H9 (cell line): ENCODE data around the gene RACGAP1. TPM values are rescaled to one million over a fixed set of nuclear protein-coding genes. Genes with fewer than 3 reads are reported as not detected.
A peak's percentile ranks its signal among the peaks of the same experiment; 100 is the strongest.

Source experiments
- DNase-seq: peaks from one replicate; pipeline ENCODE4 v3.0.0-alpha.2; 2017
- H2AFZ ChIP-seq: one replicate; pipeline ENCODE4 v1.6.1; 2013; ENCODE audit warnings: mild to moderate bottlenecking, low read length, control low read depth, moderate library complexity
- H2AK5ac ChIP-seq: 2 replicates; pipeline ENCODE4 v1.6.1; 2013; ENCODE audit warnings: low read length, control low read depth, mixed read lengths; ENCODE audit not compliant: insufficient read length
- H2BK120ac ChIP-seq: one replicate; pipeline ENCODE4 v1.6.1; 2013; ENCODE audit warnings: low read depth, mild to moderate bottlenecking, low read length, control low read depth, inconsistent platforms; ENCODE audit not compliant: poor library complexity, severe bottlenecking
- H2BK12ac ChIP-seq: 2 replicates; pipeline ENCODE4 v1.6.1; 2013; ENCODE audit warnings: low read length, control low read depth, mixed read lengths, low read depth; ENCODE audit not compliant: insufficient read length
- H2BK15ac ChIP-seq: 2 replicates; pipeline ENCODE4 v1.6.1; 2013; ENCODE audit warnings: low read depth, low read length, control low read depth
- H2BK20ac ChIP-seq: one replicate; pipeline ENCODE4 v1.6.1; 2013; ENCODE audit warnings: low read depth, mild to moderate bottlenecking, low read length, control low read depth, inconsistent platforms; ENCODE audit not compliant: poor library complexity, severe bottlenecking
- H2BK5ac ChIP-seq: 2 replicates; pipeline ENCODE4 v1.6.1; 2013; ENCODE audit warnings: low read length, control low read depth, mixed read lengths; ENCODE audit not compliant: insufficient read length
- H3K14ac ChIP-seq: 2 replicates; pipeline ENCODE4 v1.6.1; 2013; ENCODE audit warnings: low read length, control low read depth; ENCODE audit not compliant: insufficient read depth
- H3K18ac ChIP-seq: 2 replicates; pipeline ENCODE4 v1.6.1; 2013; ENCODE audit warnings: low read depth, mild to moderate bottlenecking, mixed read lengths, low read length, control low read depth; ENCODE audit not compliant: insufficient read length
- H3K23ac ChIP-seq: 2 replicates; pipeline ENCODE4 v1.6.1; 2013; ENCODE audit warnings: low read length, control low read depth, mixed read lengths, low read depth; ENCODE audit not compliant: insufficient read length
- H3K23me2 ChIP-seq: 2 replicates; pipeline ENCODE4 v1.6.1; 2013; ENCODE audit warnings: low read depth, mild to moderate bottlenecking, mixed read lengths, low read length, control low read depth; ENCODE audit not compliant: insufficient read length, poor library complexity, severe bottlenecking
- H3K27ac ChIP-seq: 2 replicates; pipeline ENCODE4 v1.5.1; 2013; ENCODE audit warnings: low read length, control low read depth, mixed read lengths, low read depth; ENCODE audit not compliant: insufficient read length
- H3K27me3 ChIP-seq: 2 replicates; pipeline ENCODE4 v1.6.1; 2013; ENCODE audit warnings: low read length, control low read depth, inconsistent platforms; ENCODE audit not compliant: insufficient read depth
- H3K4ac ChIP-seq: 2 replicates; pipeline ENCODE4 v1.6.1; 2013; ENCODE audit warnings: low read depth, mild to moderate bottlenecking, control low read depth, inconsistent platforms, low read length, moderate library complexity
- H3K4me1 ChIP-seq: 2 replicates; pipeline ENCODE4 v1.6.1; 2013; ENCODE audit warnings: low read length, control low read depth, inconsistent platforms; ENCODE audit not compliant: insufficient read depth
- H3K4me2 ChIP-seq: 2 replicates; pipeline ENCODE4 v1.6.1; 2013; ENCODE audit warnings: low read length, control low read depth, mixed read lengths; ENCODE audit not compliant: insufficient read length, insufficient read depth
- H3K56ac ChIP-seq: 2 replicates; pipeline ENCODE4 v1.6.1; 2013; ENCODE audit warnings: low read depth, mild to moderate bottlenecking, mixed read lengths, low read length, control low read depth; ENCODE audit not compliant: insufficient read length
- H3K79me1 ChIP-seq: 2 replicates; pipeline ENCODE4 v1.6.1; 2013; ENCODE audit warnings: low read depth, mild to moderate bottlenecking, moderate library complexity, low read length, control low read depth, inconsistent platforms; ENCODE audit not compliant: insufficient read depth, poor library complexity, severe bottlenecking
- H3K79me2 ChIP-seq: 2 replicates; pipeline ENCODE4 v1.6.1; 2013; ENCODE audit warnings: low read length, control low read depth, inconsistent platforms; ENCODE audit not compliant: insufficient read depth
- H3K9ac ChIP-seq: 2 replicates; pipeline ENCODE4 v1.6.1; 2013; ENCODE audit warnings: low read length, control low read depth, mixed read lengths; ENCODE audit not compliant: insufficient read length; ENCODE audit errors: extremely low read depth
- H3K9me3 ChIP-seq: one replicate; pipeline ENCODE4 v1.6.1; 2013; ENCODE audit warnings: low read depth, low read length, inconsistent platforms; ENCODE audit not compliant: control insufficient read depth
- H3T11ph ChIP-seq: one replicate; pipeline ENCODE4 v1.6.1; 2013; ENCODE audit warnings: mild to moderate bottlenecking, low read length, control low read depth, inconsistent platforms
- H4K20me1 ChIP-seq: one replicate; pipeline ENCODE4 v1.6.1; 2013; ENCODE audit not compliant: control insufficient read depth, insufficient read length, insufficient read depth
- H4K5ac ChIP-seq: 2 replicates; pipeline ENCODE4 v1.6.1; 2013; ENCODE audit warnings: low read depth, mild to moderate bottlenecking, mixed read lengths, low read length, control low read depth; ENCODE audit not compliant: insufficient read length
- H4K8ac ChIP-seq: replicated peaks from 2 replicates; pipeline ENCODE4 v1.6.1; 2013; ENCODE audit warnings: low read length, control low read depth, mixed read lengths, low read depth; ENCODE audit not compliant: insufficient read length
- H4K91ac ChIP-seq: 2 replicates; pipeline ENCODE4 v1.6.1; 2013; ENCODE audit warnings: low read depth, mild to moderate bottlenecking, moderate library complexity, mixed read lengths, low read length, control low read depth; ENCODE audit not compliant: insufficient read length
- H3K27ac Mint-ChIP-seq, 3 experiments: 2 replicates in 2 of 3; 3 replicates in 1 of 3; pipeline ENCODE4 v1.8.0; 2020 to 2021; ENCODE audit warnings: mixed read lengths in 3 of 3, mild to moderate bottlenecking in 1 of 3, moderate library complexity in 1 of 3
- H3K27me3 Mint-ChIP-seq: 2 replicates; pipeline ENCODE4 v1.8.0; 2021; ENCODE audit warnings: low read depth, mild to moderate bottlenecking, moderate library complexity, mixed read lengths
- H3K36me3 Mint-ChIP-seq, 3 experiments: 2 replicates in 2 of 3; 3 replicates in 1 of 3; pipeline ENCODE4 v1.8.0; 2020 to 2021; ENCODE audit warnings: low read depth in 3 of 3, mixed read lengths in 3 of 3; ENCODE audit not compliant: insufficient read depth in 1 of 3
- H3K4me1 Mint-ChIP-seq, 2 experiments: 2 replicates each; pipeline ENCODE4 v1.8.0; 2020; ENCODE audit warnings: mixed read lengths in 2 of 2
- H3K4me3 Mint-ChIP-seq, 2 experiments: 2 replicates in 1 of 2; 3 replicates in 1 of 2; pipeline ENCODE4 v1.8.0; 2020 to 2021; ENCODE audit warnings: mild to moderate bottlenecking in 2 of 2, mixed read lengths in 2 of 2, moderate library complexity in 1 of 2
- H3K9me3 Mint-ChIP-seq, 2 experiments: 2 replicates in 1 of 2; 3 replicates in 1 of 2; pipeline ENCODE4 v1.8.0; 2020; ENCODE audit warnings: mild to moderate bottlenecking in 2 of 2, mixed read lengths in 2 of 2, moderate library complexity in 1 of 2
- WGBS: extraction: QIAGEN DNeasy Blood & Tissue Kit; methylation state at CpG from one replicate; pipeline ENCODE4 v1.1.7; 2013; ENCODE audit warnings: missing lambda C conversion rate, low lambda C conversion rate, mixed read lengths; ENCODE audit not compliant: insufficient read length; ENCODE audit errors: extremely low coverage; 5-methylcytosine and 5-hydroxymethylcytosine counted together
- total RNA-seq: library from RNA; stranded (reverse); gene quantifications from 2 replicates; pipeline ENCODE4 v1.2.1, GENCODE V29; 2021
- TF ChIP-seq, protein P1 (sequence below): fragments of 200-600 bp; sonication (generic); conservative IDR thresholded peaks from 3 replicates; pipeline ENCODE4 v1.8.0; 2021; ENCODE audit warnings: antibody characterized with exemption, mild to moderate bottlenecking

The RACGAP1 gene
- total RNA-seq, 1 experiment from 2014 or later = 64.8 TPM

DNA sequence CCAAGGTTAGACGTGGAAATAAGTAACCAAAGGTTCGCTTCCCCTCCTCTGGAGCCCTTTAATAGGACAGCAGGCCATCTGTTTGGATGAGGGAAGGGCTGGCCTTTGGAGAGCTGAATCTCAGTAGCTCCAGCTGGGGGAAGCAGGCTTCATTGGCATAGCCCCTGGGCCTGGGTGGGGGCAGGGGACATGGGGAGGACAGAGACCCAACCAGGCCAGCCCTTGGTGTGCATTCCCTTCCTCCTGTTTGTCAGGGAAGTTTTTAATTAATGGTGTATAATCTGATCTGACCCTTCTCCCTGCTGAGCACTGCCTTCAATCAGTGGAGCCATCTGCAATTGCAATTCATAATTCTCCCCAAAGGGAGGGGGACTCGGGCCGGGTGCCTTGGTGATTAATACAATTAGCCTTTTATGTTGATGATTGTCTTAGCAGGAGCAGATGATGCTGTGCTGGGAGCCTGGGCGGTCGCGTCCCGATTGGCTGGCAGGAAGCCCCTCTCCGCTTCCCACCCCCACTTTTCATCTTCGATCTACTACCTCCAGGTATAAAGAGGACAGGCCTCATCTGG, 46.2 kb downstream of the RACGAP1 start:
- H2AK5ac ChIP-seq = no peak overlapping the region
- no peak overlapping the region for H3K56ac ChIP-seq
- DNase-seq = no peak
- Mint-ChIP-seq H3K4me3 (no peak overlapping the region; a peak in 1 of 5 replicates), H3K27me3 (no peaks in the 10 kb centered on the region; the same call in 1 of the 2 replicates), H3K9me3 (no peaks in the 10 kb centered on the region), H3K4me1 (peaks cover 24 to 39% of the 10 kb centered on the region in 2 experiments), H3K27ac (peak overlapping the region in 2 of 3 experiments; percentile 38 to 81; a peak in 3 of 7 replicates), H3K36me3 (no peaks in the 10 kb centered on the region)
- no peaks in the 10 kb centered on the region for H3K79me1 ChIP-seq
- no peaks in the 10 kb centered on the region for H3K9me3 ChIP-seq
- TF ChIP-seq, protein P1, sequence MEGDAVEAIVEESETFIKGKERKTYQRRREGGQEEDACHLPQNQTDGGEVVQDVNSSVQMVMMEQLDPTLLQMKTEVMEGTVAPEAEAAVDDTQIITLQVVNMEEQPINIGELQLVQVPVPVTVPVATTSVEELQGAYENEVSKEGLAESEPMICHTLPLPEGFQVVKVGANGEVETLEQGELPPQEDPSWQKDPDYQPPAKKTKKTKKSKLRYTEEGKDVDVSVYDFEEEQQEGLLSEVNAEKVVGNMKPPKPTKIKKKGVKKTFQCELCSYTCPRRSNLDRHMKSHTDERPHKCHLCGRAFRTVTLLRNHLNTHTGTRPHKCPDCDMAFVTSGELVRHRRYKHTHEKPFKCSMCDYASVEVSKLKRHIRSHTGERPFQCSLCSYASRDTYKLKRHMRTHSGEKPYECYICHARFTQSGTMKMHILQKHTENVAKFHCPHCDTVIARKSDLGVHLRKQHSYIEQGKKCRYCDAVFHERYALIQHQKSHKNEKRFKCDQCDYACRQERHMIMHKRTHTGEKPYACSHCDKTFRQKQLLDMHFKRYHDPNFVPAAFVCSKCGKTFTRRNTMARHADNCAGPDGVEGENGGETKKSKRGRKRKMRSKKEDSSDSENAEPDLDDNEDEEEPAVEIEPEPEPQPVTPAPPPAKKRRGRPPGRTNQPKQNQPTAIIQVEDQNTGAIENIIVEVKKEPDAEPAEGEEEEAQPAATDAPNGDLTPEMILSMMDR = no peak
- no peak overlapping the region for H3K9ac ChIP-seq
- no peak overlapping the region for H3T11ph ChIP-seq
- no peak overlapping the region for H4K5ac ChIP-seq
- no peaks in the 10 kb centered on the region for H3K27me3 ChIP-seq
- H2BK20ac ChIP-seq = no peak overlapping the region
- H3K14ac ChIP-seq = no peak overlapping the region
- no peak overlapping the region for H2AFZ ChIP-seq
- H3K4me2 ChIP-seq = no peak overlapping the region
- H2BK120ac ChIP-seq = no peak overlapping the region
- no peak overlapping the region for H4K8ac ChIP-seq
- no CpG with 5 or more reads among the region's 10 CpGs for WGBS
- no peaks in the 10 kb centered on the region for H3K23me2 ChIP-seq
- no peak overlapping the region for H3K4ac ChIP-seq
- no peak overlapping the region for H2BK12ac ChIP-seq
- no peaks in the 10 kb centered on the region for H3K4me1 ChIP-seq
- H4K91ac ChIP-seq = no peak overlapping the region
- no peaks in the 10 kb centered on the region for H3K79me2 ChIP-seq
- H3K27ac ChIP-seq = no peak overlapping the region
- no peak overlapping the region for H3K23ac ChIP-seq
- no peaks in the 10 kb centered on the region for H4K20me1 ChIP-seq
- no peak overlapping the region for H2BK15ac ChIP-seq
- H3K18ac ChIP-seq = no peak overlapping the region
- no peak overlapping the region for H2BK5ac ChIP-seq
